Measurements from ENCODE around the gene BCL6B. TPM values are rescaled to one million over a fixed set of nuclear protein-coding genes. Genes with fewer than 3 reads are reported as not detected.
A peak's percentile ranks its signal among the peaks of the same experiment; 100 is the strongest.

BCL6B gene
- total and polyA plus RNA-seq, 8 donors = 1.3 to 3.8 (median 2.3) TPM

DNA sequence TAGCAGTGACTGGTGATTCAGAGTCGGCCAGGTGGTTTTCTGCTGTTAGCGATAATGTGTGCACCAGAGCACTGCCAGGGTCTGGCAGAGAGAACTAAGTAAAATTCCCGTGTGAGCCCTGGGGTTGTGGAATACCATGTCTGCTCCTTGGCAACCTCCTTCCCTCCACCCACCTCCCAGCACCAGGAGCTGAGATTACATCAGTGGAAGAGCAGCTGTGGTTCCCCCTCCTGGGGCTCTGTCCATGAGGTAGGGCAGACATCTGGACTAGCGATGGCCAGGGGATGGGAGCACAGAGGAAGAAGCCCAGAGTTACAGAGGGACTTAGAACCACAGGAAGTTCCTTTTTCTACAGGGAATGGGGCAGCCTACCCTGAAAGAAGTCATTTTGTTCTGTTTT lies 41.4 kb downstream of the BCL6B start:
- ATAC-seq (no peak), DNase-seq (peak in 1 of 6 donors; percentile 2), FAIRE-seq (no peak)
- Histone ChIP-seq H3K27me3 (no peaks in the 10 kb centered on the region), H3K27ac (no peak overlapping the region), H3K4me1 (no peaks in the 10 kb centered on the region), H3K4me3 (no peak overlapping the region), H3K9me3 (no peaks in the 10 kb centered on the region), H3K36me3 (no peaks in the 10 kb centered on the region)
- WGBS, 2 donors = 55 to 63% methylated on average over 4 of the region's 4 CpGs
- TF ChIP-seq, protein P1, sequence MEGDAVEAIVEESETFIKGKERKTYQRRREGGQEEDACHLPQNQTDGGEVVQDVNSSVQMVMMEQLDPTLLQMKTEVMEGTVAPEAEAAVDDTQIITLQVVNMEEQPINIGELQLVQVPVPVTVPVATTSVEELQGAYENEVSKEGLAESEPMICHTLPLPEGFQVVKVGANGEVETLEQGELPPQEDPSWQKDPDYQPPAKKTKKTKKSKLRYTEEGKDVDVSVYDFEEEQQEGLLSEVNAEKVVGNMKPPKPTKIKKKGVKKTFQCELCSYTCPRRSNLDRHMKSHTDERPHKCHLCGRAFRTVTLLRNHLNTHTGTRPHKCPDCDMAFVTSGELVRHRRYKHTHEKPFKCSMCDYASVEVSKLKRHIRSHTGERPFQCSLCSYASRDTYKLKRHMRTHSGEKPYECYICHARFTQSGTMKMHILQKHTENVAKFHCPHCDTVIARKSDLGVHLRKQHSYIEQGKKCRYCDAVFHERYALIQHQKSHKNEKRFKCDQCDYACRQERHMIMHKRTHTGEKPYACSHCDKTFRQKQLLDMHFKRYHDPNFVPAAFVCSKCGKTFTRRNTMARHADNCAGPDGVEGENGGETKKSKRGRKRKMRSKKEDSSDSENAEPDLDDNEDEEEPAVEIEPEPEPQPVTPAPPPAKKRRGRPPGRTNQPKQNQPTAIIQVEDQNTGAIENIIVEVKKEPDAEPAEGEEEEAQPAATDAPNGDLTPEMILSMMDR (IDR thresholded peaks at IDR 0.05) = no peak
- intact Hi-C loops (cut with DNase I) = no loop called here

DNA sequence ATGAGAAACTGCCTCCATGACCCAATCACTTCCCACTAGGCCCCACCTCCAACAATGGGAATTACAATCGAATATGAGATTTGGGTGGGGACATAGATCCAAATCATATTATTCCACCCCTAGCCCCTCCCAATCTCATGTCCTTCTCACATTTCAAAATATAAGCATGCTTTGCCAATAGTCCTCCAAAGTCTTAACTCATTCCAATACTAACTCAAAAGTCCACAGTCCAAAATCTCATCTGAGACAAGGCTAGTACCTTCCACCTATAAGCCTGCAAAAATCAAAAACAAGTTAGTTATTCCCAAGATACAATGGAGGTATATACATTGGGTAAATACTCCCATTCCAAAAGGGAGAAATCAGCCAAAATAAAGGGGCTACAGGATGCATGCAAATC lies 44.3 kb downstream of the BCL6B start:
- 64 to 89% methylated on average over 1 of the region's 1 CpG for WGBS, 2 donors
- Histone ChIP-seq H3K4me1 (no peaks in the 10 kb centered on the region), H3K27me3 (no peaks in the 10 kb centered on the region), H3K9me3 (no peaks in the 10 kb centered on the region), H3K36me3 (no peaks in the 10 kb centered on the region), H3K27ac (no peak overlapping the region), H3K4me3 (no peak overlapping the region)
- TF ChIP-seq, protein P1 (IDR thresholded peaks at IDR 0.05) = no peak
- intact Hi-C loops (cut with DNase I) = no loop called here
- ATAC-seq (no peak), DNase-seq (no peak), FAIRE-seq (no peak)

DNA sequence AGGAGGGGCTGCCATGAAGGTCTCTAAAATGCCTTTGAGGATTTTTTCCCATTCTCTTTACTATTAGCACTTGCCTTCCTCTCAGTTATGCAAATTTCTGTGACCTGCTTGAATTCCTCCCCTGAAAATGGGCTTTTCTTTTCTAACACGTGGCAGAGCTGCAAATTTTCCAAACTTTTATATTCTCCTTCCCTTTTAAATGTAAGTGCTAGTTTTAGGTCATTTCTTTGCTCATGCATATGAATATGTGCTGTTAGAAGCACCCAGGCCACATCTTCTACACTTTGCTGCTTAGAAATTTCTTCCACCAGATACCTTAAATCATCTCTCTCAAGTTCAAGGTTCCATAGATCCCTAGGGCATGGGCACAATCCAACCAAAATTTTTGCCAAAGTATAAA lies 45.4 kb downstream of the BCL6B start:
- 14 to 17% methylated on average over 1 of the region's 1 CpG for WGBS, 2 donors
- intact Hi-C loops (cut with DNase I) = no loop called here
- no peaks in the 10 kb centered on the region for H3K36me3 ChIP-seq
- DNase-seq (no peak), ATAC-seq (no peak), FAIRE-seq (no peak)
- H3K27ac ChIP-seq = no peak overlapping the region
- H3K4me1 ChIP-seq = no peaks in the 10 kb centered on the region
- no peaks in the 10 kb centered on the region for H3K9me3 ChIP-seq
- H3K4me3 ChIP-seq = no peak overlapping the region
- TF ChIP-seq, protein P1 (IDR thresholded peaks at IDR 0.05) = no peak
- no peaks in the 10 kb centered on the region for H3K27me3 ChIP-seq

DNA sequence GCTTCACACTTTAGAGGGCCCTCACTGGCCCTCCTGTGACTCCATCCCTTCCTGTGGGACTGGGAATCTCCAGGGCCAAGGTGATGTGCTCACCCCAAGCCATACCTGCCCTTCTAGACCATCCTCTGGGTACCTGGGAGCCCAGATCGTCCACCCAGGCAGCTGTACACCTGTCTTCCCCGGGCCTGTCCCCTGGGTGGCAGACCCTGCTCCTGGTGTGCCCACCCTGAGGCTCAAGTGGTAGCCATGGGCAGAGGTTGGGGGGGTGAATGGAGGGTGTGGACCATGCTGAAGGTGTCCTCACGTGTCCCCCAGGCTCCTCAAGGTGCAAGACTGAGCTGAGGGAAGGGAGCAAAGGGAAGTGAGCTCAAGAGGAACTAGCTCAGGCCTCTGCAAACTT lies 47.9 kb downstream of the BCL6B start:
- FAIRE-seq = no peak
- 53 to 82% methylated on average over 3 of the region's 3 CpGs for WGBS, 2 donors
- H3K27ac ChIP-seq = no peak overlapping the region
- TF ChIP-seq, protein P1 (IDR thresholded peaks at IDR 0.05) = no peak
- no peak for ATAC-seq
- no peaks in the 10 kb centered on the region for H3K4me1 ChIP-seq
- no peaks in the 10 kb centered on the region for H3K9me3 ChIP-seq
- H3K4me3 ChIP-seq = no peak overlapping the region
- intact Hi-C loops (cut with DNase I) = no loop called here
- H3K27me3 ChIP-seq = no peaks in the 10 kb centered on the region
- peak in 1 of 6 donors; percentile 41 for DNase-seq
- no peaks in the 10 kb centered on the region for H3K36me3 ChIP-seq

DNA sequence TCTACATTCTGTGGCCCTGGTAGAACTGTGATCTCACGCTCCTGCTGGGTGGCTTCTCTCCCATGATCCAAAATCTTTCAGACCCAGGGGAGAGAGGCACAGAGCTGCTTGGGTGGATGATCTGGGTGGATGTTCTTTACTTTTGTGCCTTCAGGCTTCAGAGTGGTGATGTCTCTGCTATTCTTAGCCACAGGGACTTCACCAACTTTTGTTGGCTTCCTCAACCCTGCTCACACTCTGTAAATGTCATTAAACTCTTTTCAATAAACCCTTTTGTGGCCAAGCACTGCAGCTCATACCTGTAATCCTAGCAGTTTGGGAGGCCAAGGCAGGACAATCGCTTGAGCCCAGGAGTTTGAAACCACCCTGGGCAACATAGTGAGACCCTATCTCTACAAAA lies 49.6 kb downstream of the BCL6B start:
- TF ChIP-seq, protein P1 (IDR thresholded peaks at IDR 0.05) = no peak
- no peak for FAIRE-seq
- no peak for ATAC-seq

More for the DNA sequence above, 49.6 kb downstream of the BCL6B start:
- H3K4me3 ChIP-seq = no peak overlapping the region
- DNase-seq = no peak
- H3K36me3 ChIP-seq = no peaks in the 10 kb centered on the region
- H3K27ac ChIP-seq = no peak overlapping the region
- no peaks in the 10 kb centered on the region for H3K9me3 ChIP-seq
- H3K4me1 ChIP-seq = no peaks in the 10 kb centered on the region
- H3K27me3 ChIP-seq = no peaks in the 10 kb centered on the region
- 77 to 82% methylated on average over 2 of the region's 2 CpGs for WGBS, 2 donors
- intact Hi-C loops (cut with DNase I) = no loop called here
